AG09319 (cell line): ENCODE measurements around the gene KSR2.
"Not testable (repeated sequence)": the region's sequence is repeated elsewhere in the genome, so short reads cannot be mapped to it uniquely, and the experiment has no call there.

Experiments used
- DNase-seq: peaks from one replicate; pipeline ENCODE4 v3.0.0-alpha.2; 2010; ENCODE audit warnings: low read depth; ENCODE audit errors: extremely low read depth
- TF ChIP-seq, protein P1 (sequence below): IDR thresholded peaks from 2 replicates; pipeline ENCODE4 v1.5.1; 2011; ENCODE audit warnings: low read depth, mild to moderate bottlenecking, inconsistent platforms, low read length, moderate library complexity

KSR2 gene

GRCh38 chr12:117903110-117903840 lies 65.5 kb downstream of the KSR2 start:
- TF ChIP-seq, protein P1, sequence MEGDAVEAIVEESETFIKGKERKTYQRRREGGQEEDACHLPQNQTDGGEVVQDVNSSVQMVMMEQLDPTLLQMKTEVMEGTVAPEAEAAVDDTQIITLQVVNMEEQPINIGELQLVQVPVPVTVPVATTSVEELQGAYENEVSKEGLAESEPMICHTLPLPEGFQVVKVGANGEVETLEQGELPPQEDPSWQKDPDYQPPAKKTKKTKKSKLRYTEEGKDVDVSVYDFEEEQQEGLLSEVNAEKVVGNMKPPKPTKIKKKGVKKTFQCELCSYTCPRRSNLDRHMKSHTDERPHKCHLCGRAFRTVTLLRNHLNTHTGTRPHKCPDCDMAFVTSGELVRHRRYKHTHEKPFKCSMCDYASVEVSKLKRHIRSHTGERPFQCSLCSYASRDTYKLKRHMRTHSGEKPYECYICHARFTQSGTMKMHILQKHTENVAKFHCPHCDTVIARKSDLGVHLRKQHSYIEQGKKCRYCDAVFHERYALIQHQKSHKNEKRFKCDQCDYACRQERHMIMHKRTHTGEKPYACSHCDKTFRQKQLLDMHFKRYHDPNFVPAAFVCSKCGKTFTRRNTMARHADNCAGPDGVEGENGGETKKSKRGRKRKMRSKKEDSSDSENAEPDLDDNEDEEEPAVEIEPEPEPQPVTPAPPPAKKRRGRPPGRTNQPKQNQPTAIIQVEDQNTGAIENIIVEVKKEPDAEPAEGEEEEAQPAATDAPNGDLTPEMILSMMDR, result no peak
- DNase-seq, result no peak

GRCh38 chr12:117901631-117902030 lies 67.2 kb downstream of the KSR2 start:
- TF ChIP-seq, protein P1, result no peak
- DNase-seq, result no peak

GRCh38 chr12:117900561-117900960 lies 68.2 kb downstream of the KSR2 start:
- TF ChIP-seq, protein P1, result no peak
- DNase-seq, result no peak

GRCh38 chr12:117897372-117898161 lies 71.2 kb downstream of the KSR2 start:
- TF ChIP-seq, protein P1, result no peak
- DNase-seq, result no peak

- DNase-seq, result no peak
- TF ChIP-seq, protein P1, result no peak
Measured at GRCh38 chr12:117896009-117896408, 72.8 kb downstream of the KSR2 start.

DNA sequence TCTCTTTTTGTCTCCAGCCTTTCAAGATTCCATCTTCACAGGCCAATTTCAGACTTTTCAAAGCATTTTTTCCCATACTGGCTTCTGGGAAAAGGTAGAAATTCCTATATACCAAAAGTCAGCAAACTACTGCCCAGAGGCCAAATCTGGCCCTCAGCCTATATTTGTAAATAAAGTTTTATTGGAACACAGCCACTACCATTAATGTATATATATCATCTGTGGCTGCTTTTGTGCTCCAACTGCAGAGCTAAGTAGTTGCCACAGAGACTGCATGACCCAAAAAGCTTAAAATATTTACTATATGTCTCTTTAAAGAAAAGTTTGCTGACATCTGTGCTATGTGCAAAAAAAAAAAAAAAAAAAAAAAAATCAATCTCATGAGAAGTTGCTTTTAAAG lies 76.3 kb downstream of the KSR2 start:
- DNase-seq, result no peak
- TF ChIP-seq, protein P1, result no peak

DNA sequence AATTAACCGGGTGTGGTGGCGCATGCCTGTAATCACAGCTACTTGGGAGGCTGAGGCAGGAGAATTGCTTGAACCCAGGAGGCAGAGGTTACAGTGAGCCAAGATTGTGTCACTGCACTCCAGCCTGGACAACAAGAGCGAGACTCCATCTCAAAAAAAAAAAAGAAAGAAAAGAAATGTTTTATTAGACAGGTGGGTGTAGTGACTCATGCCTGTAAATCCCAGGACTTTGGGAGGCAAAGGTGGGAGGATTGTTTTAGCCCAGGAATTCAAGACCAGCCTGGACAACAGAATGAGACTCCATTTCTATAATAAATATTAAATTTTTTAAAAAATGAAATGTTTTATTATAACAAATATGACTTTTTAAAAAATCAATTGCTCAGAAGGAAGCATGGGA lies 77.5 kb downstream of the KSR2 start:
- not testable (repeated sequence) for DNase-seq
